Right lobe of liver (tissue), 4 donors: Measurements from ENCODE around the gene RAB1A.

Experiments used
- POLR2A ChIP-seq: fragments of 450-650 bp; IDR thresholded peaks from one replicate; pipeline ENCODE4 v1.6.1; 2017; ENCODE audit warnings: antibody characterized with exemption, mild to moderate bottlenecking
- TF ChIP-seq, protein P1 (sequence below), 4 donors: fragments of 200-600 bp in 3 of 4; fragments of 450-650 bp in 1 of 4; IDR thresholded peaks; one replicate each; pipeline versions ENCODE4 v1.5.1 to v1.8.0; 2016 to 2022; ENCODE audit warnings: antibody characterized with exemption in 4 of 4, mild to moderate bottlenecking in 2 of 4
- donor health status: DM: no; HTN: no; CAD: no.
- donor health status: DM: no; HTN: no; CAD: no.
- donor health status: DM: no; HTN: yes; CAD: no.

DNA sequence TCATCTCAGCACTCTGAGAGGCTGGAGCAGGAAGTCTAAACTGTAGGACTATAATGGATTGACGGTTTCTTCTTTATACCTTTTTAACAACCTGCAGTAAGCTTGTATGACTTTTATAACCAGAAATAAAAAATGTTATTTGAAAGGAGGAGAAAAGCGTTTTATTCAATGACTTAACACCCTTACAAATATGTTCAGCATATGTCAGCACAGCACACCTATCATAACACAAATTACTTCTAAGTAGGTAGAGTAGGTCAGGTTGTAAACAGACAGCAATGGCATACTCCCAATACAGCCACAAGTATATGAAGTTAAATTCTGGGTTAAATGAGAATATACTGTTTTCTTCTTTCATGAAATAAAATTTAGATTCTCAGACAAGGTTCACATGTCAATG lies 16.1 kb downstream of the RAB1A start:
- TF ChIP-seq POLR2A, result no peak
- TF ChIP-seq, protein P1, sequence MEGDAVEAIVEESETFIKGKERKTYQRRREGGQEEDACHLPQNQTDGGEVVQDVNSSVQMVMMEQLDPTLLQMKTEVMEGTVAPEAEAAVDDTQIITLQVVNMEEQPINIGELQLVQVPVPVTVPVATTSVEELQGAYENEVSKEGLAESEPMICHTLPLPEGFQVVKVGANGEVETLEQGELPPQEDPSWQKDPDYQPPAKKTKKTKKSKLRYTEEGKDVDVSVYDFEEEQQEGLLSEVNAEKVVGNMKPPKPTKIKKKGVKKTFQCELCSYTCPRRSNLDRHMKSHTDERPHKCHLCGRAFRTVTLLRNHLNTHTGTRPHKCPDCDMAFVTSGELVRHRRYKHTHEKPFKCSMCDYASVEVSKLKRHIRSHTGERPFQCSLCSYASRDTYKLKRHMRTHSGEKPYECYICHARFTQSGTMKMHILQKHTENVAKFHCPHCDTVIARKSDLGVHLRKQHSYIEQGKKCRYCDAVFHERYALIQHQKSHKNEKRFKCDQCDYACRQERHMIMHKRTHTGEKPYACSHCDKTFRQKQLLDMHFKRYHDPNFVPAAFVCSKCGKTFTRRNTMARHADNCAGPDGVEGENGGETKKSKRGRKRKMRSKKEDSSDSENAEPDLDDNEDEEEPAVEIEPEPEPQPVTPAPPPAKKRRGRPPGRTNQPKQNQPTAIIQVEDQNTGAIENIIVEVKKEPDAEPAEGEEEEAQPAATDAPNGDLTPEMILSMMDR (IDR thresholded peaks at IDR 0.05), result no peak
